Hematopoietic multipotent progenitor cell (in vitro differentiated cells): ENCODE data around the gene CCAR1. TPM values are rescaled to one million over a fixed set of nuclear protein-coding genes. Genes with fewer than 3 reads are reported as not detected.
"Not testable (repeated sequence)": the region's sequence is repeated elsewhere in the genome, so short reads cannot be mapped to it uniquely, and the experiment has no call there.

ENCODE experiments used
- DNase-seq, 3 donors: peaks; one replicate each; pipeline ENCODE4 v3.0.0-alpha.2; 2011 to 2015; ENCODE audit warnings: low read depth in 2 of 3, low spot score in 2 of 3
- small RNA-seq: library from RNA; depleted of rRNA; stranded (forward); fragments of <200 nt; gene quantifications from one replicate; pipeline ENCODE3, GENCODE V24; 2012
- total RNA-seq: library from RNA; depleted of rRNA; stranded (reverse); fragments of >200 nt; gene quantifications from one replicate; pipeline ENCODE4 v1.2.3, GENCODE V29; 2012

CCAR1 gene
- total RNA-seq, 1 donor = 66.0 TPM

DNA sequence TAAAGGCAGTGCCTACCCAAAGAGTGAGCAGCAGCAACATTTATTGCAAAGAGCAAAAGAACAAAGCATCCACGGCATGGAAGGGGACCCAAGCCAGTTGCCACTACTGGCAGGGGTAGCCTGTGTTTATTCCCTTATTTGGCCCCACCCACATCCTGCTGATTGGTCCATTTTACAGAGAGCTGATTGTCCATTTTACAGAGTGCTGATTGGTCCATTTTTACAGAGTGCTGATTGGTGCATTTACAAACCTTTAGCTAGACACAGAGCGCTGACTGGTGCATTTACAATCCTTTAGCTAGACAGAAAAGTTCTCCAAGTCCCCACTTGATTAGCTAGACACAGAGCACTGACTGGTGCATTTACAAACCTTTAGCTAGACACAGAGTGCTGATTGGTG lies 101.6 kb downstream of the CCAR1 start:
- not testable (repeated sequence) for DNase-seq

- DNase-seq = peak; percentile 13 to 76 (median 75)
These were observed 105.9 kb downstream of the CCAR1 start, which contains the start of gene STOX1 for GRCh38 chr10:68826764-68827591. Gene STOX1, plus strand, starts transcription at chr10:68827531. Its CDS starts 93 bp downstream, at chr10:68827624.

- DNase-seq = not testable (repeated sequence)
These were observed 106.5 kb downstream of the CCAR1 start for GRCh38 chr10:68827592-68827959.

DNA sequence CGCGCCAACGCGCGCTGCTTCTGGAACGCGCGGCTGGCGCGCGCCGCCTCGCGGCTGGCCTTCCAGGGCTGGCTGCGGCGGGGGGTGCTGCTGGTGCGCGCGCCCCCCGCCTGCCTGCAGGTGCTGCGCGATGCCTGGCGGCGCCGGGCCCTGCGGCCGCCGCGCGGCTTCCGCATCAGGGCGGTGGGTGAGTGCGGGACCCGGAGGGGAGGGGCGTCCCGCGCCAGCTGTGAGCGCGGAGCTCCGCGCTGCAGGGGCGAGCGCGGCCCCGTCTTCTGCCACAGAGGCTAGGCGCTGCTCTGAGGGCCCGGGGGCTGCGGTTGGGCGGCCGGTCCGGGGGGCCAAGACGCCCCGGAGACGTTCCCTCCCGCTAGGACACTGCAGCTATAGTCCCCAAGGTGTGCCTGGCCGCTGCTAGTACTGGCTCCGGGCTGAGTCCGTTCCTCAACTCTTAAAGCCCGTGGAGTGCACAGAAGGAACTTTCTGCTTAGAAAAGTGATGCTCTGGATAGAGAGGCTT lies 107.1 kb downstream of the CCAR1 start:
- peak; percentile 9 to 39 (median 39) for DNase-seq

GRCh38 chr10:68828833-68829232 lies 107.8 kb downstream of the CCAR1 start:
- DNase-seq = no peak

- DNase-seq = no peak
These were observed 108.5 kb downstream of the CCAR1 start for GRCh38 chr10:68829521-68829920.

DNA sequence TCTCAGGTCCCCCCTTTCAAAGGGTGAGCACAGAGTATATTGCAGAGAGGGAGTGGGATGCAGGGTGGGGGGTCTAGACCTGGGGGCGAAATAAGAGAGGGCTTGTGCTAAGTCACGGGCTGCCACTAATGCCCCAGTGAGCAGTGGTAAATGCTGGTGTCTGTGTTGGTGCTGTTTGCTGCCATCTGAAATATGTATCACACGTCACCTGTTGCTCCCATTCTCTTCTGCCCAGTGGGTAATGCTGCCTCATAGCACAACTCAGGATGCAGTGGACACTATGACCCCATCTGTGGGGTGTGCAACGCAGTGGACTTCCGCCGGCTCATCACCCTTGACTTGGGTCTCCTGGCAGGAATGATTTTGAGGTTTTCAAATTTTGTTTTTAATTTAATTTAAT lies 108.9 kb downstream of the CCAR1 start:
- DNase-seq = no peak

DNA sequence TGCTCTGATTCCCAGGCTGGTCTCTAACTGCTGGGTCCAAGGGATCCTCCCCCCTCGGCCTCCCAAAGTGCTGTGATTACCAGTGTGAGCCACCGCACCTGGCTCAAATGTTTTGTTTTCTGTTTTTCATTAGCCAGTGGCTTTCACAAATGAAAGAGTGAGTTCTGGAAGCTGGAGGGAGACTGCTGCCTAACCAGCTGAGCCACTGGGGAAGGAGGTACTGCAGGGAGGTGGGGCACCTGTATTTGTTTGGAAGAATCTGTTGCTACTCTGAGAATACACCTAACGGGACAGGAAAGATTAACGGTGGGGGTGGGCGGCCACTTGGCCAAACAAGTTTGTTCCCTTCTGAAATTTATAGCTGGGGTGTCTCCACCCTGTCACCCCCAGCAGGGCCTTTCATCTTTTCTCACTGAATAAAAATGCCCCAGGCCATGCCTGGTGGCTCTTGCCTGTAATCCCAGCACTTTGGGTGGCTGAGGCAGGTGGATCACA lies 111.0 kb downstream of the CCAR1 start:
- DNase-seq = no peak

GRCh38 chr10:68832601-68833000 lies 111.6 kb downstream of the CCAR1 start:
- no peak for DNase-seq

GRCh38 chr10:68837626-68838322 lies 116.7 kb downstream of the CCAR1 start:
- no peak for DNase-seq

DNA sequence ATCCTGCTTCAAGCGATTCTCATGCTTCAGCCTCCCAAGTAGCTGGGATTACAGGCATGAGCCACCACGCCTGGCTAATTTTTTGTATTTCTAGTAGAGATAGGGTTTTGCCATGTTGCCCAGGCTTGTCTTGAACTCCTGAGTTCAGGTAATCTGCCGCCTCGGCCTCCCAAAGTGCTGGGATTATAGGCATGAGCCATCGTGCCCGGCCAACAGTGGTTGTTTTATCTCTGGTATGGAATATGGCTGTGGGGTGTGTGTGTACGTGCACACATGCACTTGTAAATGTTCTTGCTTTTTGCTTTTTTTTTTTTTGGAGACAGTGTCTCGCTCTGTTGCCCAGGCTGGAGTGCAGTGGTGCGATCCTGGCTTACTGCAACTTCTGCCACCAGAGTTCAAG lies 119.6 kb downstream of the CCAR1 start:
- DNase-seq = not testable (repeated sequence)

Small RNAs within 50 kb of the gene (small RNA-seq; reads per million reads assigned to genes)
- not detected for gene MIR1254-1
- gene RF00019 = not detected

Other genes with a start within 250 kb of the CCAR1 start
- 3.8 TPM for gene DNA2, start 249.3 kb upstream of the CCAR1 start, total RNA-seq
- 4.3 TPM for gene SLC25A16, start 193.7 kb upstream of the CCAR1 start, total RNA-seq
- 2.4 TPM for gene TET1, start 160.9 kb upstream of the CCAR1 start, total RNA-seq
- gene STOX1, start 106.3 kb downstream of the CCAR1 start, total RNA-seq = 0.54 TPM
- gene DDX50, start 180.1 kb downstream of the CCAR1 start, total RNA-seq = 22.6 TPM
- gene DDX21, start 234.9 kb downstream of the CCAR1 start, total RNA-seq = 21.0 TPM